H1 (cell line): ENCODE results near the gene AIPL1.

Experiments used
- CEBPB ChIP-seq: IDR thresholded peaks from 2 replicates; pipeline ENCODE4 v1.6.1; 2012; ENCODE audit warnings: low read depth, low read length
- CHD2 ChIP-seq: IDR thresholded peaks from 2 replicates; pipeline ENCODE4 v1.6.1; 2012; ENCODE audit warnings: low read length, improper control_type of control experiment
- EP300 ChIP-seq, 2 experiments: IDR thresholded peaks; 1 replicate in 1 of 2; 2 replicates in 1 of 2; pipeline ENCODE4 v1.6.1; 2011 to 2012; ENCODE audit warnings: low read depth in 2 of 2, low read length in 2 of 2, mild to moderate bottlenecking in 2 of 2, borderline replicate concordance in 1 of 2, inconsistent platforms in 1 of 2, moderate library complexity in 1 of 2
- KDM1A ChIP-seq: fragments of 200-600, 300-600 bp; sonication (generic); IDR thresholded peaks from 2 replicates; pipeline ENCODE4 v1.7.1; 2016; ENCODE audit warnings: mild to moderate bottlenecking, low read length, borderline replicate concordance
- POLR2A ChIP-seq, 2 experiments: IDR thresholded peaks; 1 replicate in 1 of 2; 2 replicates in 1 of 2; pipeline ENCODE4 v1.6.1; 2011; ENCODE audit warnings: low read depth in 2 of 2, low read length in 2 of 2, mild to moderate bottlenecking in 2 of 2; ENCODE audit errors: control extremely low read depth in 1 of 2
- POLR2AphosphoS5 ChIP-seq: IDR thresholded peaks from 2 replicates; pipeline ENCODE4 v1.6.1; 2011; ENCODE audit warnings: low read depth, low read length
- RBBP5 ChIP-seq: IDR thresholded peaks from 2 replicates; pipeline ENCODE4 v1.7.1; 2012; ENCODE audit warnings: low read depth, mild to moderate bottlenecking, inconsistent platforms, low read length, moderate library complexity, borderline replicate concordance
- TCF12 ChIP-seq: IDR thresholded peaks from 2 replicates; pipeline ENCODE4 v1.6.1; 2011; ENCODE audit warnings: low read depth, mild to moderate bottlenecking, low read length
- YY1 ChIP-seq: IDR thresholded peaks from 2 replicates; pipeline ENCODE4 v1.6.1; 2011; ENCODE audit warnings: low read depth, mild to moderate bottlenecking, low read length
- TF ChIP-seq, protein P1 (sequence below), 3 experiments: IDR thresholded peaks; 1 replicate in 2 of 3; 2 replicates in 1 of 3; pipeline versions ENCODE4 v1.5.1 to v1.6.1; 2011; ENCODE audit warnings: low read length in 3 of 3, mild to moderate bottlenecking in 3 of 3, inconsistent platforms in 2 of 3, low read depth in 1 of 3, moderate library complexity in 1 of 3; ENCODE audit not compliant: insufficient read depth in 1 of 3; ENCODE audit errors: control extremely low read depth in 1 of 3

- no peak for TF ChIP-seq KDM1A
- TF ChIP-seq, protein P1, sequence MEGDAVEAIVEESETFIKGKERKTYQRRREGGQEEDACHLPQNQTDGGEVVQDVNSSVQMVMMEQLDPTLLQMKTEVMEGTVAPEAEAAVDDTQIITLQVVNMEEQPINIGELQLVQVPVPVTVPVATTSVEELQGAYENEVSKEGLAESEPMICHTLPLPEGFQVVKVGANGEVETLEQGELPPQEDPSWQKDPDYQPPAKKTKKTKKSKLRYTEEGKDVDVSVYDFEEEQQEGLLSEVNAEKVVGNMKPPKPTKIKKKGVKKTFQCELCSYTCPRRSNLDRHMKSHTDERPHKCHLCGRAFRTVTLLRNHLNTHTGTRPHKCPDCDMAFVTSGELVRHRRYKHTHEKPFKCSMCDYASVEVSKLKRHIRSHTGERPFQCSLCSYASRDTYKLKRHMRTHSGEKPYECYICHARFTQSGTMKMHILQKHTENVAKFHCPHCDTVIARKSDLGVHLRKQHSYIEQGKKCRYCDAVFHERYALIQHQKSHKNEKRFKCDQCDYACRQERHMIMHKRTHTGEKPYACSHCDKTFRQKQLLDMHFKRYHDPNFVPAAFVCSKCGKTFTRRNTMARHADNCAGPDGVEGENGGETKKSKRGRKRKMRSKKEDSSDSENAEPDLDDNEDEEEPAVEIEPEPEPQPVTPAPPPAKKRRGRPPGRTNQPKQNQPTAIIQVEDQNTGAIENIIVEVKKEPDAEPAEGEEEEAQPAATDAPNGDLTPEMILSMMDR (IDR thresholded peaks at IDR 0.05; ENCODE audit: control extremely low read depth in 1 of 3, insufficient read depth in 1 of 3, low read depth in 1 of 3, low read length in 3 of 3) = no peak
- TF ChIP-seq YY1 = no peak
- no peak for TF ChIP-seq CEBPB
- TF ChIP-seq TCF12 = no peak
- TF ChIP-seq CHD2 = no peak
- no peak for TF ChIP-seq RBBP5
- no peak for TF ChIP-seq POLR2A (IDR thresholded peaks at IDR 0.05; ENCODE audit: control extremely low read depth in 1 of 2, low read depth in 2 of 2, low read length in 2 of 2)
- TF ChIP-seq EP300 (IDR thresholded peaks at IDR 0.05; ENCODE audit: borderline replicate concordance in 1 of 2, low read depth in 2 of 2, low read length in 2 of 2) = no peak
- TF ChIP-seq POLR2AphosphoS5 = no peak
Measured at GRCh38 chr17:6384481-6384880, 50.4 kb downstream of the AIPL1 start.
